Endodermal cell (in vitro differentiated cells): Measurements from ENCODE around the gene TIAM2. TPM values are rescaled to one million over a fixed set of nuclear protein-coding genes. Genes with fewer than 3 reads are reported as not detected.

ENCODE experiments used
- DNase-seq: peaks from one replicate; pipeline ENCODE4 v3.0.0-alpha.2; 2017
- H3K27ac ChIP-seq: 2 replicates; pipeline ENCODE4 v1.5.1; 2013; ENCODE audit warnings: mild to moderate bottlenecking, low read depth, low read length, moderate library complexity
- H3K27me3 ChIP-seq: 2 replicates; pipeline ENCODE4 v1.6.1; 2013; ENCODE audit warnings: mild to moderate bottlenecking, low read length, moderate library complexity; ENCODE audit not compliant: insufficient read depth, control insufficient read depth, poor library complexity, severe bottlenecking
- H3K36me3 ChIP-seq: 2 replicates; pipeline ENCODE4 v1.7.0; 2013; ENCODE audit warnings: mild to moderate bottlenecking, low read length, moderate library complexity; ENCODE audit not compliant: control insufficient read depth, insufficient read depth
- H3K4me1 ChIP-seq: one replicate; pipeline ENCODE4 v1.7.0; 2013; ENCODE audit warnings: low read length; ENCODE audit not compliant: control insufficient read depth, insufficient read depth
- H3K4me3 ChIP-seq: 2 replicates; pipeline ENCODE4 v1.5.1; 2013; ENCODE audit warnings: mild to moderate bottlenecking, low read length, moderate library complexity
- H3K9ac ChIP-seq: 2 replicates; pipeline ENCODE4 v1.6.1; 2013; ENCODE audit warnings: mild to moderate bottlenecking, low read length, moderate library complexity; ENCODE audit not compliant: poor library complexity, severe bottlenecking; ENCODE audit errors: extremely low read depth
- H3K9me3 ChIP-seq: 2 replicates; pipeline ENCODE4 v1.6.1; 2013; ENCODE audit warnings: mild to moderate bottlenecking, low read length, moderate library complexity; ENCODE audit not compliant: control insufficient read depth
- H3K27ac Mint-ChIP-seq: 2 replicates; pipeline ENCODE4 v1.8.0; 2020; ENCODE audit warnings: mixed read lengths
- H3K27me3 Mint-ChIP-seq: 2 replicates; pipeline ENCODE4 v1.8.0; 2021; ENCODE audit warnings: mild to moderate bottlenecking, mixed read lengths; ENCODE audit not compliant: insufficient read depth
- H3K36me3 Mint-ChIP-seq: 2 replicates; pipeline ENCODE4 v1.8.0; 2020; ENCODE audit warnings: low read depth, mixed read lengths
- H3K4me1 Mint-ChIP-seq: 2 replicates; pipeline ENCODE4 v1.8.0; 2020; ENCODE audit warnings: mixed read lengths
- H3K4me3 Mint-ChIP-seq: 2 replicates; pipeline ENCODE4 v1.8.0; 2020; ENCODE audit warnings: mild to moderate bottlenecking, moderate library complexity, mixed read lengths
- H3K9me3 Mint-ChIP-seq: 2 replicates; pipeline ENCODE4 v1.8.0; 2020; ENCODE audit warnings: mild to moderate bottlenecking, mixed read lengths
- CTCF ChIP-seq: fragments of 200-600 bp; sonication (generic); conservative IDR thresholded peaks from 2 replicates; pipeline ENCODE4 v1.5.0; 2021; ENCODE audit warnings: antibody characterized with exemption, mild to moderate bottlenecking
- WGBS, 2 experiments: methylation state at CpG; one replicate each; pipeline versions ENCODE4 v1.1.5 to v1.1.7; 2013; ENCODE audit warnings: missing lambda C conversion rate in 2 of 2, mixed read lengths in 1 of 2; ENCODE audit not compliant: insufficient coverage in 1 of 2, insufficient read length in 1 of 2; 5-methylcytosine and 5-hydroxymethylcytosine counted together
- total RNA-seq, 2 donors: library from RNA; stranded (reverse); fragmentation: NEBNext Ultra II Directional in 1 of 2; extraction: Animal tissue kit (Norgen Biotek cat#: 25700) in 1 of 2; gene quantifications; 2 replicates in 1 of 2; 3 replicates in 1 of 2; pipeline ENCODE4 v1.2.1, GENCODE V29; 2021

The TIAM2 gene
- total RNA-seq, 2 donors from 2014 or later = 15.7 to 17.5 TPM

GRCh38 chr6:155042983-155043382 is 47.9 kb downstream of the TIAM2 start:
- no peak overlapping the region for H3K4me3 Mint-ChIP-seq
- Histone ChIP-seq H3K27me3 (no peaks in the 10 kb centered on the region), H3K4me1 (no peaks in the 10 kb centered on the region), H3K36me3 (no peaks in the 10 kb centered on the region), H3K9me3 (no peaks in the 10 kb centered on the region), H3K9ac (no peak overlapping the region), H3K4me3 (no peak overlapping the region), H3K27ac (no peak overlapping the region)
- peaks cover 2% of the 10 kb centered on the region for H3K36me3 Mint-ChIP-seq
- DNase-seq = no peak
- H3K27ac Mint-ChIP-seq = no peak overlapping the region
- H3K9me3 Mint-ChIP-seq = no peaks in the 10 kb centered on the region
- TF ChIP-seq CTCF = no peak
- H3K27me3 Mint-ChIP-seq = no peaks in the 10 kb centered on the region
- WGBS, 2 experiments = 59 to 85% methylated on average over 2 of the region's 2 CpGs
- H3K4me1 Mint-ChIP-seq = peaks cover 3% of the 10 kb centered on the region

GRCh38 chr6:155045561-155046404 is 50.7 kb downstream of the TIAM2 start:
- no peaks in the 10 kb centered on the region for H3K4me1 ChIP-seq
- H3K36me3 ChIP-seq = no peaks in the 10 kb centered on the region
- peaks cover 3% of the 10 kb centered on the region for H3K4me1 Mint-ChIP-seq
- H3K27ac Mint-ChIP-seq = peak overlapping the region; percentile 48
- H3K4me3 ChIP-seq = no peak overlapping the region
- no peaks in the 10 kb centered on the region for H3K9me3 ChIP-seq
- no peaks in the 10 kb centered on the region for H3K27me3 ChIP-seq
- H3K9me3 Mint-ChIP-seq = no peaks in the 10 kb centered on the region
- DNase-seq = no peak
- TF ChIP-seq CTCF = no peak
- no peaks in the 10 kb centered on the region for H3K27me3 Mint-ChIP-seq
- 87 to 92% methylated on average over 3 to 9 of the region's 9 CpGs for whole genome bisulfite sequencing, 2 experiments
- no peak overlapping the region for H3K4me3 Mint-ChIP-seq
- no peak overlapping the region for H3K27ac ChIP-seq
- H3K9ac ChIP-seq = no peak overlapping the region
- no peaks in the 10 kb centered on the region for H3K36me3 Mint-ChIP-seq

- no peaks in the 10 kb centered on the region for H3K9me3 Mint-ChIP-seq
- TF ChIP-seq CTCF = no peak
- H3K9me3 ChIP-seq = no peaks in the 10 kb centered on the region
- H3K27ac Mint-ChIP-seq = no peak overlapping the region
- H3K27ac ChIP-seq = no peak overlapping the region
- 92% methylated on average over 6 of the region's 7 CpGs; no CpG with 5 or more reads in 1 of the 2 experiments for WGBS, 2 experiments
- H3K4me1 Mint-ChIP-seq = no peaks in the 10 kb centered on the region
- H3K4me3 Mint-ChIP-seq = no peak overlapping the region
- no peaks in the 10 kb centered on the region for H3K4me1 ChIP-seq
- no peaks in the 10 kb centered on the region for H3K27me3 ChIP-seq
- no peak overlapping the region for H3K4me3 ChIP-seq
- no peaks in the 10 kb centered on the region for H3K36me3 Mint-ChIP-seq
- H3K36me3 ChIP-seq = no peaks in the 10 kb centered on the region
- DNase-seq = no peak
- no peak overlapping the region for H3K9ac ChIP-seq
- no peaks in the 10 kb centered on the region for H3K27me3 Mint-ChIP-seq
These were observed 52.4 kb downstream of the TIAM2 start for GRCh38 chr6:155047523-155047922.
